ENCODE measurements around the gene FRAT1. TPM values are rescaled to one million over a fixed set of nuclear protein-coding genes. Genes with fewer than 3 reads are reported as not detected.
A peak's percentile ranks its signal among the peaks of the same experiment; 100 is the strongest.

The FRAT1 gene
- total and polyA plus RNA-seq, 2 of the 13 experiments (the other 11 are each of a cell fraction or from before 2014, with no cell fraction given), result 1.7 to 2.3 TPM

GRCh38 chr10:97334370-97335175 lies 15.5 kb downstream of the FRAT1 start, which contains the start of gene FRAT2 (continued):
- TF ChIP-seq MLXIP (CRISPR knock-in tag; IDR thresholded peaks at IDR 0.05; ENCODE audit: borderline replicate concordance) (peak; percentile 55; the same call in 1 of the 2 replicates), TCF12 (IDR thresholded peaks at IDR 0.05) (no peak), TCF12 (CRISPR knock-in tag; IDR thresholded peaks at IDR 0.05) (peak; percentile 39; the same call in 1 of the 2 replicates), POLR2G (IDR thresholded peaks at IDR 0.05; ENCODE audit: low read depth, low read length) (peak; percentile 88), ZNF138 (CRISPR knock-in tag; IDR thresholded peaks at IDR 0.05; ENCODE audit: low read depth) (peak; percentile 44; the same call in 1 of the 2 replicates), ZNF292 (CRISPR knock-in tag; IDR thresholded peaks at IDR 0.05; ENCODE audit: borderline replicate concordance, low read depth) (no peak), ZNF251 (CRISPR knock-in tag; IDR thresholded peaks at IDR 0.05) (no peak), FOXK2 (IDR thresholded peaks at IDR 0.05) (peak; percentile 99), BATF2 (CRISPR knock-in tag; IDR thresholded peaks at IDR 0.05) (0 out of 2 replicates have a peak, but pooled peaks have one; percentile 36), MED13 (CRISPR knock-in tag; IDR thresholded peaks at IDR 0.05) (peak; percentile 78), SKI (IDR thresholded peaks at IDR 0.05; ENCODE audit: partially characterized antibody) (peak; percentile 61), CBX5 (CRISPR knock-in tag; IDR thresholded peaks at IDR 0.05; ENCODE audit: borderline replicate concordance) (0 out of 2 replicates have a peak, but pooled peaks have one; percentile 13), ZNF296 (CRISPR knock-in tag; conservative IDR thresholded peaks at IDR 0.05) (no peak), MAFK (conservative IDR thresholded peaks at IDR 0.05 in 1 of 2, IDR thresholded peaks at IDR 0.05 in 1 of 2; ENCODE audit: low read length in 2 of 2) (no peak), USF2 (IDR thresholded peaks at IDR 0.05; ENCODE audit: low read depth, low read length) (peak; percentile 3; the same call in 1 of the 2 replicates), USF2 (CRISPR knock-in tag; IDR thresholded peaks at IDR 0.05; ENCODE audit: borderline replicate concordance) (0 out of 2 replicates have a peak, but pooled peaks have one; percentile 35), ZNF180 (CRISPR knock-in tag; IDR thresholded peaks at IDR 0.05; ENCODE audit: borderline replicate concordance, low read depth) (no peak), MED1 (CRISPR knock-in tag; IDR thresholded peaks at IDR 0.05) (peak; percentile 75), RAD21 (CRISPR knock-in tag; IDR thresholded peaks at IDR 0.05) (peak; percentile 66), NBN (conservative IDR thresholded peaks at IDR 0.05) (no peak), ERF (CRISPR knock-in tag; IDR thresholded peaks at IDR 0.05) (peak; percentile 83), ZNF263 (CRISPR knock-in tag; IDR thresholded peaks at IDR 0.05) (peak; percentile 69), HDAC2 (CRISPR knock-in tag; IDR thresholded peaks at IDR 0.05) (peak; percentile 50; the same call in 1 of the 2 replicates), YEATS2 (CRISPR knock-in tag; IDR thresholded peaks at IDR 0.05; ENCODE audit: borderline replicate concordance) (peak; percentile 46; the same call in 1 of the 2 replicates), ZNF350 (CRISPR knock-in tag; IDR thresholded peaks at IDR 0.05; ENCODE audit: borderline replicate concordance, low read depth) (peak; percentile 69; the same call in 1 of the 2 replicates), NCOR1 (IDR thresholded peaks at IDR 0.05; ENCODE audit: borderline replicate concordance, low read length) (peak; percentile 63; the same call in 1 of the 2 replicates)

Measured in HepG2 (cell line).